ENCODE results near the gene ZNF273.
"Not testable (repeated sequence)": the region's sequence is repeated elsewhere in the genome, so short reads cannot be mapped to it uniquely, and the experiment has no call there.

Gene ZNF273

DNA sequence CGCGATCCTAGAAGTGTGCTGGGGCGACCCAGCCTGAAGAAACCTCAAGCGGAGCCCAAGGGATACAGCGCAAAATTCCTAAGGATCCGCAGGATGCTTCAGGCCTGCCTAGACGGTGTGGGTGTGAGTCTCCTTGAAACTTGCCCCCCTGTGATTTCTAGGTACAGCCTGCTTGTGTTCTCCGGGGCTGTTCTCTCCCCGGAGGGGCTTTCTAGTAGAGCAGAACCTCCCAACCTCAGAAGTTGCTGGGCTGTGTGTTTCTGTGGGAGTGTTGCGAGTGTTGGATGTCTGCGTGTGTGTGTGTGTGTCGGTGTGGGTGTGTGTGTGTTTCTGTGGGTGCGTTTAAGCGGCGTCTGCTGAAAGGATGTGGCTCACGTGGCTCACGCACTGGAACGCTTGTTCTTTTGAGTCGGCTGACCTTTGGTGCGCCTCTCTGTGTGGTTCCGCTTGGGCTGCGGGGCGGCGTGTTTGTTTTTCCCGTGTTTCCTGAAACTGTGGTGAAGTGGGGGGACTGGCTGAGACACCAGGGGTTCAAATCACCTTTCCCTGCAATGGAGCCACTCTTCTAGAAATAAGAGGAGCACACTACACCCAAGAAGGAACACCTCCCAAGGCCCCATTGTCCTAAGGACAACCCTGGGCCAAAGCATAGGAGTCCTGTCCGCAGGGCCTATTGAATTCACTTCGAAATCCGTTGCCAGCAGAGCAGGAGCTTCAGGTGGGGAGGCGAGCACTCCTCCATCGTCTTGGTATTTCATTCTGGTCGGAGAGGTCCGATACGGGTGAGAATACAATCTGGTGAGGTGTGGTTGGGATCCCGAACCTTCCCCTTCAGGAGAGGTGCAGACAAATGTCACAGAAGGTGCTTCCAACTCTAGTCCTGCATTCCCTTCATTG lies 25.1 kb upstream of the ZNF273 start:
- no peak for DNase-seq

DNA sequence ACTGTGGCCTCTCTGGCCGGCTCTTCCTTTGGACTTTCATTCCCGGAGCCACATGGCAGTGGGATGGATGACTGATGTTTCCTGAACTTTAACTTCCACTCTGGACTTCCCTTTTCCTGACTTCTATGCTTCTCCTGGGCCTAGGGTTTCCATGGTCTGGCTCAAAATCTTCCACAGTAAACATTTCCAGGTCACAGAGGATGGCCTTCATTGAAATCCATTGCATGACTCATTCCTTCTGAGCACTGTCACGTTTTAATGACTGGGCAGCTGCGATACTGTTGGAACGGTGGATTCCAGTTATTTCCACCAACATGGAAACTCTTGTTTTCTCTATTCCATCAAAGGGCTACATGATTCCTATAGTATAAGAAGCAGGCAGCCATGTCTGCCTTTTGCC lies 24.4 kb upstream of the ZNF273 start:
- DNase-seq = no peak

DNA sequence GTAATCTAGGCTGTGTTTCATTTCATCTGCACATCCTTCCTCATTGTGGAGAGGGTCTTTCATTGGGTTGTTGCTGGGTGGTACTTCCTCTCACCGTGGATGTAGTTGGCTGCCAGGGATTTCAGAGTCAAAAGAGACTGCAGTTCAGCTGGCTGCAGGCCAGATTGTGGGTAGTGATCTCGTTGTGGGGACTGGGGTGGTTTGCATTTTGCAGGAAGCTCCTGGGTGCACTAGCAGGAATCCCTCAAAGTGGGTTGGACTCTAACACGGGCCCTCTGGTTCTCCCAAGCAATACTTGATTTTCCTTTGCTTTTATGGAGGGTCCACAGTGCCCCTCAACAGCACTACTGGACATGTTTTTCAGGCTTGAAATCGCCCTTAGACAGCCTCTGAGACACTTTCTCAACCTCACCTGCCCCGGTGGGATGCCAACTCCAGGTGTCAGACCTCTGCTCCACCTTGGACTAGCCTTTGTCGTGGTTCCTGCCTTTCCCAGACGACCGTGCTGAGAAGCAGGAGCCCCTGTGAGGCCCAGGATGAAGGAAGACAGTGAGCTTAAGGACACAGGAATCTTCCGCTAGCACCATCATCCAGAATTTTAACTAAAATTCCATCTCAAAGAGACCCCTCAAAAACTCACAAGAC lies 23.9 kb upstream of the ZNF273 start:
- no peak for DNase-seq

DNA sequence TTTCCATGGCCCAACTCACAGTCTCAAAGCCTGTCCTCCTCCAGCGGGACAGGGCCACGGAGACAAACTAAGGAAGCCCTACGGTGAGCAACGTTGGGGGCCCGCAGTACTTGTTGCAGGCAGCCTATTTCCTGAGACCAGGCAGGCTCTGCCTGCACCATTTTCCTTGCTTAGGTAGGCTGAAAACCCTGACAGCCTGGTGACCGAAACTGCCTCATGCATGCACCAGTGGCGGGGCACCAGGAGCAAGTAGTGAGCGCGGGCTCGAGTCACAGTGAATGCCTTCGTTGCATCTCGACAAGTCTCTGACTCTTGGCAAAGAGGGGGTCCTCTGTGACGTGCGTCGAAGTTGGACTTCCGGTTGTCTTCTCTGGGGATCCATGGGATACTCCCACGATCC lies 23.3 kb upstream of the ZNF273 start:
- no peak for DNase-seq

DNA sequence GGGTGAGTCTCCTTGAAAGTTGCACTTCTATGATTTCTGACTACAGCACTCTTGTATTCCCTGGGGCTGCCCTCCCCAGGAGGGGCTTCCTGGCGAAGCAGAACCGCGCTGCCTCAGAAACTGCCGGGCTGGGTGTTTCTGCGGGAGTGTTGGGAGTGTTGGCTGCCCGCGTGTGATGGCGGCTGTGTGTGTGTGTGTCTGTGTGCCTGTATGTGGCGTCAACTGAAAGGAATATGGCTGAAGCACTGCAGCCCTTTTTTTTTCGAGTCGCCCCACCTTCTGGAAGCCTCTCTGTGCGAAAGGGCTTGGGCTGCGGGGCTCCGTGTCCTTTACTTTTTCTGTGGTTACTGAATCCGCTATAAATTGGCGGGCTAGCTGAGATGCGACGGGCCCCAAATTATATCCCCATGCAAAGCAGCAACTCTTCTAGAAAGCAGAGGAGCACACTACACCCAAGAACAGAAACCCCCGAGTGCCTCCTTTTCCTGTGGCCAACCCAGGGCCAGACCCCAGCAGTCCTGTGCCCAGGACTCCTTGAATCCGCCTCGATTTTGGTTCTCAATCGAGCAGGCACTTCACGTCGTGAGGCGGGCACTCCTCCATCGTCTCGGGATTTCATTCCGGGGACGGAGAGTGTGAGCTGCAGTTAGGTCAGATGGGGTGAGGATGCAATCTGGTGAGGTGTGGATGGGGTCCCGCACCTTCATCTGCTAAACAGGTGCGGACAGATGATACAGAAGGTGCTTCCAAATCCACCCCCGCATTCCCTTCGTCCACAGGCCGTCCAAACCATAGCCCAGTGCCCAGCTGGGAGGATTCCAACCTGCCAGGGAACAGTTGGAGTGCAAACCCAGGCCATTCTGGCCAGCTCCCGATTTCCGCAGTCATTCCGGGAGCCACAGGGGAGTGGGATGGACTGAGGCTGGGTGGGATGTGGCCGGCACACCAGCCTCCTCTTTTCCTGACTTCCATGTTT lies 22.5 kb upstream of the ZNF273 start:
- DNase-seq = no peak

DNA sequence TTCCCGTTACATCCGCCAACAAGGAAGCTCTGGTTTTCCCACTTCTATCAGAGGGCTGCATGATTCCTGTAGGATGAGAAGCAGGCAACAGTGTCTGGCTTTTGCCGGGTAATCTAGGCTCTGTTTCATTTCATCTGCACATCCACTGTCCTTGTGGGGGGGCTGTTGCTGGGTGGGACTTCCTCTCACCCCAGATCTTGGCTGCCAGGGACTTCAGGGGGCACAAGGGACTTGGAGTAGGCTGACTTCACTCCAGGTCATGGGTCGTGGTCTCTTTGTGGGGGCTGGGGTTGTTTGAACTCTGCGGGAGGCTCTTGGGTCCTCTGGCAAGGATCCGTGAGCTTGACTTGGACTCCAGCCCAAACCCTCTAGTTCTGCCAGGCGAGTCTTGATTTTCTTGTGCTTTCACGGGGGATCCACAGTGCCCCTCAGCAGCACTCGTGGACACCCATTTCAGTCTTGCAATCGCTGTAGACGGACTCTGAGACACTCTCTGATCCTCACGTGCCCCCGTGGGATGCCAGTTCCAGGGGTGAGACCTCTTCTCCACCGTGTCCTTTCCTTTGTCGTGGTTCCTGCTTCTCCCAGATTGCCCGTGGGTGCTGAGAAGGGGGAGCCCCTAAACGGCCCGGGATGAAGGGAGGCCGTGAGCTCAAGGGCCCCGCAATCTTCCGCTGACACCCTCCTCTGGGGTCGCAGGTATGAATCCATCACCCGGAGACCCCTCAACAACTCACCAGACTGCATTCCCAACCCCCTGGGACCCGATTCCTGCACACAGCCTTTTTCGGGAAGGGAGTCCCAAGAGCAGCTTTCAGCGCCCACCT lies 21.4 kb upstream of the ZNF273 start:
- DNase-seq = no peak

DNA sequence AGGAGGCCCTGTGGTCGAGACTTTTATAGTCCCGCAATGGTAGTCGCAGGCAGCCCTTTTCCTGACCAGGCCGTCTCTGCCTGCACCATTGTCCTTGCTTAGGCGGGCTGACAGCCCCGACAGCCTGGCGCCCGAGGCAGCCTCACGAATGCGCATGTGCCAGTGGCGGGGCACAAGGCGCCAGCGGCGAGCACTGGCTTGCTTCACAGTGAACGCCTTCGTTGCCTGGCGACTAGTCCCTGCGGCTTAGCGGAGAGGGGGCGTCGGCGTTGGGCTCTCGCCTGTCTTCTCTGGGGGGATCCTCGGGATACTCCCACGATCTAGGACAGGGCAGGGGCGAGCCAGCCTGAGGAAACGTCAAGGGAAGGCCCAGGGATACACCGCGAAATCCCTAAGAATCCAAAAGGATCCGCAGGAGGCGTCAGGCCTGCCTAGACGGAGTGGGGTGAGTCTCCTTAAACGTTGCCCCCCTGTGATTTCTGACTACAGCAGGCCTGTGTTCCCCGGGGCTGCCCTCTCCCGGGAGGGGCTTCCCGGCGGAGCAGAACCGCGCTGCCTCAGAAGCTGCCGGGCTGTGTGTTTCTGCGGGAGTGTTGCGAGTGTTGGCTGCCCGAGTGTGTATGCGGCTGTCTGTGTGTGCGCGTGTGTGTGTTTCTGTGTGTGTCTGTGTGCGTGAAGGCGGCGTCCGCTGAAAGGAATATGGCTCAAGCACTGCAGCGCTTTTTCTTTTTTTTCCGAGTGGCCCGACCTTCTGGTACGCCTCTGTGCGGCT lies 20.5 kb upstream of the ZNF273 start:
- no peak for DNase-seq

DNA sequence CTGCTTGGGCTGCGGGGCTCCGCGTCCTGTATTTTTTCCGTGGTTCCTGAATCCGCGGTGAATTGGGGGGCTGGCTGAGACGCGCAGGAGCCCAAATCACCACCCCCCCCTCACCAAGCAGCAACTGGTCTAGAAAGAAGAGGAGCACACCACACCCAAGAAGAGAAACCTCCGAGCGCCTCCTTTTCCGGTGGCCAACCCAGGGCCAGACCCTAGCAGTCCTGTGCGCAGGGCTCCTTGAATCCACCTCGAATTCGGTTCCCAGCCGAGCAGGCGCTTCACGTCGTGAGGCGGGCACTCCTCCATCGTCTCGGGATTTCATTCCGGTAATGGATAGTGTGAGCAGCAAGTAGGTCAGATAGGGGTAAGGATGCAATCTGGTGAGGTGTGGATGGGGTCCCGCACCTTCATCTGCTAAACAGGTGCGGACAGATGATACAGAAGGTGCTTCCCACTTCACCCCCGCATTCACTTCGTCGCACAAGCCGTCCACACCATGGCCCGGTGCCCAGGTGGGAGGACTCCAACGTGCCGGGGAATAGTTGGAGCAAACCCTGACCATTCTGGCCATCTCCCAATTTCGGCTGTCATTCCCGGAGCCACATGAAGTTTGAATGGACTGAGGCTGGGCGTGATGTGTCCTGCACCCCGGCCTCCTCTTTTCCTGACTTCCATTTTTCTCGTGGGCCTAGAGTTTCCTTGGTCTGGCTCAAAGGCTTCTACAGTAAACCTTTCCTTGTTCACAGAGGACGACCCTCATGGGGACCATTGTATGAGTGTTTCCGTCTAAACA lies 19.8 kb upstream of the ZNF273 start:
- DNase-seq = no peak

DNA sequence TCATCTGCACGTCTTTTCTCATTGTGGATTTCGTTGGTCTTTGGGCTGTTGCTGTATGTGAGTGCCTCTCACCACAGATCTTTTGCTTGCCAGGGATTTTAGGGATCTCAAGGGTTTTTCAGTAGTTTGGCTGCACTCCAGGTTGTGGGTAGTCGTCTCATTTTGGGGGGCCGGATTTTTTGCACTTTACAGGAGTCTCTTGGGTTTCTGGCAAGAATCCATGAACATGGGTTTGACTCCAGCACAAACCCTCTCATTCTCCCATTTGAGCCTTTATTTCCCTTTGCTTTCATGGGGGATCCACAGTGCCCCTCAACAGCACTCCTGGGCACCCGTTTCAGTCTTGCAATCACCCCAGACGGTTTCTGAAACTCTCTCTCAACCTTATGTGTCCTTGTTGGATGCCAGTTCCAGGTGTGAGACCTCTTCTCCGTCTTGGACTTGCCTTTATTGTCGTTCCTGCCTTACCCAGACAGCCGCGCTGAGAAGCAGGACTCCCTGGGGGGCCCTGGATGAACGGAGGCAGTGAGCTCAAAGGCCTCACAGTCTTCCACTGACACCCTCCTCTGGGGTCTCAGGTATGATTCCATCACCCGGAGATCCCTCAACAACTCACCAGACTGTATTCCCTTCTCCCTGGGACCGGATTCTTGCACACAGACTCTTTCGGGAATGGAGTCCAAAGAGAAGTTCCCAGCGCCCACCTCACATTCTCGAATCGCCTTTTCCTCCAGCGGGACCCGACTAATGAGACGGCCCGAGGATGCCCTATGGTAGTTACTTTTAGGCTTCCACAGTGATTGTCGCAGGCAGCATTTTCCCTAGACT lies 18.8 kb upstream of the ZNF273 start:
- no peak for DNase-seq

DNA sequence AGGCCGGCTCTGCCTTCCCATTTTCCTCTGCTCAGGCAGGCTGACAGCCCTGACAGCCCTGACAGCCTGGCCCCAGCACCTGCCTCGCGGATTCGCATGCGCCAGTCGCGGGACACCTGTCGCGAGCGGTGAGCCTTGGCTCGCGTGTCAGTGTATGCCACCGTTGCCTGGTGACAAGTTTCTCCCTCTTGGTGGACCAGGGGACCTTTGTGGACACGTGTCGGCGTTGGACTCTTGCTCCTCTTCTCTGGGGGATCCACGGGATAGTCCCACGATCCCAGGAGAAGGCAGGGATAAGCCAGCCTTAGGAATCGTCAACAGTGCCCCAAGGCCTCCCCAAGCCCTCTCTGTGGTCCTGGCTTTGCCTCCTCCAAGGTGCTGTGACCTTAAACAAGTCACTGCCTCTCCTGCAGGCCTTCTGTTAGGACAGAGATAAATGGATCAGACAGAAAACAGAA lies 18.1 kb upstream of the ZNF273 start:
- DNase-seq = no peak

DNA sequence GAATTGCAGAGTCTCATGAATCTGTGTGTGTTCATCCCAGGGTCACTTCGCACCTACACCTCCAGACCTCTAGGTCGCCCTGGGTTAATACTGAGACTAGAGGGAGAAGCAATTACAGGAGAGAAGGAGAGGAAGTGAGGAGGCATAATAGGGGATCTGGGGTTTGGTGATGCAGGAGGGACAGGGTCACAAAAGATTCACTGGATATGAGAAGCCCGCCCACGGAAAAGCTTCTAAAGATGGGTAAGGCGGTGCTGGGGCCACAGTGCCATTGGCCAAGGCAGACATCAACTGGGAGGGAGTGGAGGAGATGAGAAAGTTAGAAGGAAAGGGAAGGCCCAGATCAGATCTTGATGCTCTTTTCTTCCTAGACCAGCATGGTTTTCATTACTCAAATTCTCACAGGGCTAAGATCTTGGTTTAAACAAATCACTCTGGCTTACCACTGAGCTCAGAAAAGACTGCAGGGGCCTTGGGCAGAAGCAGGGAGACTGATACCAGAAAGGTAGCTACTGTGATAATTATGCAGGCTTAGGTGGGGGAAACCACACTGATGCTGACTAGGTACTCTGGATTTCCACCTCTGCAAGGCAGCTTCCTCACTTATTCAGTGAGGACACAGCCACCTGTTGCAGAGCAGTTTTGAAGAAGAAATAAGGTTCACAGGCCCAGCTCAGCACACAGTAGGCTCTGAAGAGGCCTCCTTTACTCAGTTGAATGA lies 17.4 kb upstream of the ZNF273 start:
- DNase-seq = no peak

DNA sequence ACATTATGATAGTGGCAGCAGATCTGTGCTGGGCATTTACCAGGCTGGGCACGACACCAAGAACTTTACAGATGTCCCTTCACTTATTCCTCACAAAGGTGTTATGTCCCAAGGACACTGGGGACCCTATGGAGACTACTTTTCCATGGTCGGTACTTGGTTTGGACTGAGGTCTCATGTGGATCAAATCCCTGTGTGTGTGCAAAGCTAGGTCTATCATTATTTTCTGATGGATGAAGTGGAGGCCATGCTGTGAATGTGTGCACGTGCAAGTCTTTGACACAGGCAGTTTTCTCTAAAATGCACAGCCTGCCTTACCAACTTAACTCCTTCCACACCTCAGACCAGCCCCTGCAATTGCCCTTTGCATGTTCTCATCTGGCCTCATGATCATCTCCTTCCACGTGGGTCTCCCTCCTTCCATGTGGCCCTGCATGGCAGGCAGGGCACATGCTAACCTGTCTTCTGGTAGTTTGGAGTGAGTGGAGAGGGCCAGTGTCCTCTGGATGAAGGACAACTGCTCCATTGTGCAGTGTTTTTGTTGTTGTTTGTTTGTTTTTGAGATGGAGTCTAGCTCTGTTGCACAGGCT lies 16.0 kb upstream of the ZNF273 start:
- DNase-seq = no peak

DNA sequence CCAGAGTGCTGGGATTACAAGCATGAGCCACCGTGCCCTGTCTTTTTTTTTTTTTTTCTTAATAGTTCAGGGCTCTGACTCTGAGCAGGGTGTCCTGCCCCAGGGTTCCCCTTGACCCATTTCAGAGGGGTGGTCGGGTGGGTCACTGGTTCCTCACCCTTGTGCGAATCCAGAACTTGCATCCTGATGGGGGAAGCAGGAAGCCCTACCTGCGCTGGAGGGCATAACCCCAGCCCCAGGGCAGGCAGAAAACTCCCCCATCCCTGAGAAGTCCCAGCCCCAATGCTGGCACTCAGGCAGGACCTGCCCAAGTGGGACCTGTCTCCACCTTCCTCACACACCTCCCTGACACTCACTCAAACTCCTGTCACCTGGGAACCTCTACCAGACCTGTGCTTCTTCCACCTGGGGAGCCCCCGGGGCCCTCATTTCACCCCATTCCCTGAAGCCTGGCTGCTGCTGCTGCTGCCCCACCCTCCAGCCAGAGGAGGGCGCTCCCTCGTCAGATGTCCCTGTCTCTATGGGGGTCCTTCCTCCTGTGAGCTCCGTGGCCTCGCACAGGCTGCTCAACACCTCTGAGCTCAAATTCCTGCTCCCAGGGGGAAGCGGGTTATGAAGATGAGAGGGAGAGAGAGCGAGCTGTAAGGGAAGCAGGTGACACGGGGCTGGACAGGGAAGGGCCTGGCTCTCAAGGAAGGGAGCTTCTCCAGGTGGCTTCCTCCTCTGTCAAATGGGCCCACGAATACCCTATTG lies 15.1 kb upstream of the ZNF273 start:
- DNase-seq = peak; percentile 51

DNA sequence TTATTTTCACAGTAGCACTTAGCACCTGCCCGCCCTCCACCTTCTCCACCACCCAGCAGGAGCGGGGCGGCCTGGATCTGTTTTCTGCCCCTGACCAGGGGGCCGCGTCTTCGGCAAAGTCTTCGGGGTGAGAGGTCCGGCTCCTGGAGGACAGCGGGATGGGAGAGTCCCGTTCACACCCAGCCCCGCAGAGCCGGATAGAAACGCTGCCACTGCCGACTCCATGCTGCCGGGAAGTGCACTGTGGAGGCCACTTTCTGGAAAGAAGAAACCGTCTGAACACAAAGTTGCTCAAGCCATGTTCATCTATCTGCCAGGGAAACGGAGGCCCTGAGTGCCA lies 14.5 kb upstream of the ZNF273 start:
- DNase-seq = peak; percentile 8

DNA sequence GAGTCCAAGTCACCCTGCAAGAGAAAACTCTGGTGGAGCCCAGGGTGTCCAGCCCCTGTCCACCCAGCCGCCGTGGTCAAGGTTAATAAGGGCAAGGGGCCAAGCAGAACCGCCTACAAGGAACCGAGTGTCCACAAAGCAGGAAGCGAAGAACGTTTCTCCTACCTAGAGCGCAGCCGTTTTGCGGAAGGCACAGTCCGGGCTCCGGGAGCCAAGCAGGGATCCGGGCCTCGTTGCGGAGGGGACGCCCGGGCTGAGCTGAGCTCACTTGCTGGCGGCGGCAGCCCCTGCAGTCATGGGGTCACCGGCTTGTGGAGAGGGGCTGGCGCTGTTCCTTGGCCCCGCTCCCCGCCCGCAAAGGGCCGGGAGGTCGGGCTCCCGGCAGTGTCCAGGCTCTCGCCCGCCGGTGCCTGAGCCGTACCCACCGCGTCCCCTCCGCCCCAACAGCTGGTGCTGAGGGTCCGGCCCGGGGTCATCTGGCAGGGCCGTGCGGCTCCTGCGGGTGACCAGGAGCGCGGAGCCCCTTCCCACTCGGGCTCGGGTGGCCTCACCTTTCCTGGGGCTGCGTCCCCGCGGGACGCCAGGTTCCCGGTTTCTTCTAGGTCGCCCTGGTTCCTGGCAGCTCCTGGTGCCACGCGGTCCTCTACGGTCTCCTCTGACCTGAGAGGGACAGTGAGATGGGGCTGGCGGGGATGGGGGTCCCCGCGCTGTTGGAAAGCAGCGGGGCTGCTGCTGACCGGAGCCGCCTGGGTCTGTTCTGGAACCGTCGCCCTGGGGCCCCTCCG lies 14.0 kb upstream of the ZNF273 start:
- peak; percentile 20 for DNase-seq

DNA sequence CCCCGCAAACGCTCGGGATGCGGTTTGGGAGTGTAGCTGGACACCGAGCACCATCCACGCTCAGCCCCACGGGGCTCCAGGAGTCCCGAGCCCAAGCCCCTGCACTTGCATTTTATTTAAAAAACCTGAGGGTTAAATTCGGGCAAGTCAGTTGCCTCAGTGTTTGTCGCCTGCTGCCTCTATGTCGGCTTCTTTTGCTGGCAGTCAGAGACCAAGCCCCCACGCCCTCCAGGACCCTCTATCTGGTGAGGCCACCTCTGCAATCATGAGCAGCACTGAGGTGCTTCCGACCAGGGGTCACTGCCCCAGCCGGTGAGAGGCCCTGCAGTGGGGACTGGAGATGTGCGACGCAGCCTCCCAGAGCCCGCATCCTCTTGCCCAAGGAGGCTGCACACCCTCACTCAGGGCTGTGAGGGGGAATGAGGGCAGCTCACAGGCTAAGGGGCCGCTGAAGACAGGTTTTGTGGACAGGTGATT lies 13.3 kb upstream of the ZNF273 start:
- no peak for DNase-seq

DNA sequence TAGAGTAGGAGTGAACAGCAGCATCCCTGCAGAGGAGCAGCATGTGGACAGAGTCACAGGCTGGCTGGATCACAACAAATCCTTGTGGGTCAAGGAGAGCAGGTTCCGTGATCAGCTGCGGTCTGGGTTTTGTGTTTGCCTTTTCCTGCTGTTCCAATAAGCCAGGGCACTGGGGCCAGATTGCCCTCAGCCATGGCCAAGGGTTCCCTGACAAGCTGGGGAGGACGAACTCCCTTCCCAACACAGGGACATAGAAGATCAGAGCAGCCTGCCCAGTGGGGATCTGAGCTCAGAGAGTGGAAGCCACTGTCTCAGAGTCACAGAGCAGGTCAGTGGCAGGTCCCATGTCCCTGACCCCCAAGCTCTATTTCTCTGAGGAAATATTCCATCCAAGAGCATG lies 12.8 kb upstream of the ZNF273 start:
- DNase-seq = not testable (repeated sequence)
